K562 (cell line): ENCODE data around the gene RCC2. TPM values are rescaled to one million over a fixed set of nuclear protein-coding genes. Genes with fewer than 3 reads are reported as not detected.

Source experiments
- FOXJ2 ChIP-seq: fragments of 200-800 bp; sonication (Bioruptor generic); IDR thresholded peaks from 2 replicates; pipeline ENCODE4 v1.6.1; 2016; ENCODE audit warnings: missing genetic modification characterization, missing compliant biosample characterization
- ILK ChIP-seq: fragments of 450-650 bp; IDR thresholded peaks from 2 replicates; pipeline ENCODE4 v1.6.1; 2016; ENCODE audit warnings: missing genetic modification characterization, low read depth, mild to moderate bottlenecking, missing compliant biosample characterization, moderate library complexity, borderline replicate concordance
- JUN ChIP-seq, 2 experiments: sonication (generic) in 1 of 2; formaldehyde crosslinking in 1 of 2; IDR thresholded peaks; 2 replicates each; pipeline versions ENCODE4 v1.6.1 to v1.8.0; 2012 to 2022; ENCODE audit warnings: borderline replicate concordance in 2 of 2, mild to moderate bottlenecking in 2 of 2, improper control_type of control experiment in 1 of 2, low read depth in 1 of 2, low read length in 1 of 2, missing genetic modification reagents in 1 of 2
- MITF ChIP-seq: IDR thresholded peaks from 2 replicates; pipeline ENCODE4 v1.6.1; 2014; ENCODE audit warnings: antibody characterized with exemption
- MYC ChIP-seq, 2 experiments: fragments of 250-450 bp in 1 of 2; sonication (Bioruptor Pico) in 1 of 2; IDR thresholded peaks; 2 replicates each; pipeline versions ENCODE4 v1.5.1 to v1.6.1; 2012 to 2021; ENCODE audit warnings: low read depth in 2 of 2, borderline replicate concordance in 1 of 2, improper control_type of control experiment in 1 of 2, low read length in 1 of 2, mild to moderate bottlenecking in 1 of 2, moderate library complexity in 1 of 2
- NFE2 ChIP-seq: IDR thresholded peaks from 2 replicates; pipeline ENCODE4 v1.6.1; 2014; ENCODE audit warnings: antibody characterized with exemption, low read depth
- POLR3A ChIP-seq: IDR thresholded peaks from 2 replicates; pipeline ENCODE4 v1.6.1; 2011; ENCODE audit warnings: borderline replicate concordance, mild to moderate bottlenecking, moderate library complexity; ENCODE audit not compliant: insufficient read length, insufficient read depth; ENCODE audit errors: extremely low read depth
- RNF2 ChIP-seq: sonication (generic); IDR thresholded peaks from 2 replicates; pipeline ENCODE4 v1.6.1; 2016
- SMARCA5 ChIP-seq: fragments of 450-650 bp; IDR thresholded peaks from 2 replicates; pipeline ENCODE4 v1.6.1; 2016
- SMC3 ChIP-seq: conservative IDR thresholded peaks from 2 replicates; pipeline ENCODE4 v1.6.1; 2011; ENCODE audit warnings: low read depth, low read length, improper control_type of control experiment; ENCODE audit not compliant: insufficient read depth
- SRSF9 ChIP-seq: fragments of 200-400 bp; formaldehyde crosslinking; IDR thresholded peaks from 2 replicates; pipeline ENCODE4 v1.6.1; 2017; ENCODE audit warnings: low read depth, low read length, borderline replicate concordance
- TARDBP ChIP-seq: fragments of 450-650 bp; IDR thresholded peaks from 2 replicates; pipeline ENCODE4 v1.6.1; 2016
- XRCC3 ChIP-seq: fragments of 450-650 bp; IDR thresholded peaks from 2 replicates; pipeline ENCODE4 v1.6.1; 2017; ENCODE audit warnings: mild to moderate bottlenecking, moderate library complexity
- ZNF384 ChIP-seq: IDR thresholded peaks from 2 replicates; pipeline ENCODE4 v1.6.1; 2012; ENCODE audit warnings: low read depth, low read length, improper control_type of control experiment
- ZNF551 ChIP-seq: fragments of 250-450 bp; sonication (Bioruptor Pico); IDR thresholded peaks from 2 replicates; pipeline ENCODE4 v1.5.0; 2021; ENCODE audit warnings: mild to moderate bottlenecking, moderate library complexity
- ZSCAN29 ChIP-seq: fragments of 450-650 bp; IDR thresholded peaks from 2 replicates; pipeline ENCODE4 v1.6.1; 2017
- polyA plus RNA-seq, 8 experiments: library from polyadenylated mRNA; depleted of rRNA in 4 of 8; stranded (reverse) in 5 of 8; unstranded in 3 of 8; fragments of >200 nt; fragmentation: Nextera tagmentation in 2 of 8; fragmentation: Illumina TruSeq in 1 of 8; extraction: Ambion mirVana in 2 of 8; extraction: Trizol in 1 of 8; gene quantifications; 2 replicates each; pipeline versions ENCODE4 v1.2.1 to v1.2.3, GENCODE V29; 2011 to 2014; ENCODE audit warnings: inconsistent platforms in 1 of 8, missing spikeins in 1 of 8
- total RNA-seq, 7 experiments: library from RNA; depleted of rRNA in 6 of 7; stranded (reverse); fragments of >200 nt in 6 of 7; fragmentation: Illumina TruSeq in 2 of 7; extraction: Trizol in 2 of 7; gene quantifications; 2 replicates each; pipeline versions ENCODE4 v1.2.1 to v1.2.3, GENCODE V29; 2011 to 2021; ENCODE audit warnings: low replicate concordance in 1 of 7
- TF ChIP-seq, protein P1 (sequence below): fragments of 250-450 bp; sonication (Bioruptor Pico); IDR thresholded peaks from 2 replicates; pipeline ENCODE4 v1.8.0; 2022; ENCODE audit warnings: moderate library complexity, mild to moderate bottlenecking, inconsistent platforms
- TF ChIP-seq, protein P2 (sequence below): fragments of 250-450 bp; sonication (Bioruptor Pico); IDR thresholded peaks from 2 replicates; pipeline ENCODE4 v1.4.0; 2020; ENCODE audit warnings: mild to moderate bottlenecking
- TF ChIP-seq, protein P3 (sequence below): fragments of 250-450 bp; sonication (Bioruptor Pico); IDR thresholded peaks from 2 replicates; pipeline ENCODE4 v1.5.0; 2020; ENCODE audit warnings: mild to moderate bottlenecking
- TF ChIP-seq, protein P4 (sequence below): IDR thresholded peaks from 2 replicates; pipeline ENCODE4 v1.6.1; 2016; ENCODE audit warnings: missing genetic modification characterization, missing compliant biosample characterization

RCC2 gene
- total and polyA plus RNA-seq, 9 of the 15 experiments (the other 6 are each of a cell fraction or from before 2014, with no cell fraction given): 31.8 to 292 (median 116) TPM

DNA sequence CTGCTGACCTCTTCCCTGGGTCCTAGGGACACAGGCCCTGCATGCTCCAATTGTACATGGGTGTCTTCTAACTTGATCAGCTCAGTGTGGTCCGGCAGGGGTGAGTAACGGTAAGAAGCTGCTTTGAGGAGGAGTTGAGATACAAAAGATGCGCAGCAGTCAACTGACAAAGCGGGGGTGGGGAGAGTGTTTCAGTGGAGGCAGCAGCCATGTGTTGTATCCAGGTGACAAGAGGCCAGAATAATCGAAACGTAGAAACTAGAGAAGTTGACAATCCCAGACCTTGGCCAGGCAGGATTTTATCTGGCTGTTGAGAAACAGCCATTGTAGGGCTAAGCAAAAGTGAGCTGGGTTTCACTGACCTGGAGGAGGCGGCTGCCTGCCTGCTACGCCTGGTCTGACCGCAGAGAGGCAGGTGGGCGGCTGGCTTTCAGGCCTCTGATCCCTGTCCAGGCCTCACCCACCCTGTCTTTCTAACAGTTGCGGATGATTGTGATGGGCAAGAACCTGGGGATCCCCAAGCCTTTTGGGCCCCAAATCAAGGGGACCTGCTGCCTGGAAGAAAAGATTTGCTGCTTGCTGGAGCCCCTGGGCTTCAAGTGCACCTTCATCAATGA lies 38.6 kb downstream of the RCC2 start (continued):
- TF ChIP-seq NFE2: no peak
- no peak for TF ChIP-seq ZSCAN29
- no peak for TF ChIP-seq SMARCA5
- no peak for TF ChIP-seq MYC (IDR thresholded peaks at IDR 0.05; ENCODE audit: low read depth, low read length)
- no peak for TF ChIP-seq MYC (CRISPR knock-in tag; IDR thresholded peaks at IDR 0.05; ENCODE audit: borderline replicate concordance, low read depth)
- no peak for TF ChIP-seq JUN (IDR thresholded peaks at IDR 0.05; ENCODE audit: borderline replicate concordance, low read depth, low read length)
- TF ChIP-seq JUN (CRISPR knock-in tag; IDR thresholded peaks at IDR 0.05; ENCODE audit: borderline replicate concordance): no peak
- TF ChIP-seq TARDBP: no peak
- no peak for TF ChIP-seq MITF
- TF ChIP-seq, protein P1, sequence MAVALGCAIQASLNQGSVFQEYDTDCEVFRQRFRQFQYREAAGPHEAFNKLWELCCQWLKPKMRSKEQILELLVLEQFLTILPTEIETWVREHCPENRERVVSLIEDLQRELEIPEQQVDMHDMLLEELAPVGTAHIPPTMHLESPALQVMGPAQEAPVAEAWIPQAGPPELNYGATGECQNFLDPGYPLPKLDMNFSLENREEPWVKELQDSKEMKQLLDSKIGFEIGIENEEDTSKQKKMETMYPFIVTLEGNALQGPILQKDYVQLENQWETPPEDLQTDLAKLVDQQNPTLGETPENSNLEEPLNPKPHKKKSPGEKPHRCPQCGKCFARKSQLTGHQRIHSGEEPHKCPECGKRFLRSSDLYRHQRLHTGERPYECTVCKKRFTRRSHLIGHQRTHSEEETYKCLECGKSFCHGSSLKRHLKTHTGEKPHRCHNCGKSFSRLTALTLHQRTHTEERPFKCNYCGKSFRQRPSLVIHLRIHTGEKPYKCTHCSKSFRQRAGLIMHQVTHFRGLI: no peak
- TF ChIP-seq XRCC3: no peak
- TF ChIP-seq FOXJ2 (tag): no peak
- no peak for TF ChIP-seq ZNF551 (CRISPR knock-in tag)
- TF ChIP-seq ZNF384: no peak
- TF ChIP-seq, protein P2, sequence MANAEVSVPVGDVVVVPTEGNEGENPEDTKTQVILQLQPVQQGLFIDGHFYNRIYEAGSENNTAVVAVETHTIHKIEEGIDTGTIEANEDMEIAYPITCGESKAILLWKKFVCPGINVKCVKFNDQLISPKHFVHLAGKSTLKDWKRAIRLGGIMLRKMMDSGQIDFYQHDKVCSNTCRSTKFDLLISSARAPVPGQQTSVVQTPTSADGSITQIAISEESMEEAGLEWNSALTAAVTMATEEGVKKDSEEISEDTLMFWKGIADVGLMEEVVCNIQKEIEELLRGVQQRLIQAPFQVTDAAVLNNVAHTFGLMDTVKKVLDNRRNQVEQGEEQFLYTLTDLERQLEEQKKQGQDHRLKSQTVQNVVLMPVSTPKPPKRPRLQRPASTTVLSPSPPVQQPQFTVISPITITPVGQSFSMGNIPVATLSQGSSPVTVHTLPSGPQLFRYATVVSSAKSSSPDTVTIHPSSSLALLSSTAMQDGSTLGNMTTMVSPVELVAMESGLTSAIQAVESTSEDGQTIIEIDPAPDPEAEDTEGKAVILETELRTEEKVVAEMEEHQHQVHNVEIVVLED (CRISPR knock-in tag): no peak
- TF ChIP-seq, protein P3, sequence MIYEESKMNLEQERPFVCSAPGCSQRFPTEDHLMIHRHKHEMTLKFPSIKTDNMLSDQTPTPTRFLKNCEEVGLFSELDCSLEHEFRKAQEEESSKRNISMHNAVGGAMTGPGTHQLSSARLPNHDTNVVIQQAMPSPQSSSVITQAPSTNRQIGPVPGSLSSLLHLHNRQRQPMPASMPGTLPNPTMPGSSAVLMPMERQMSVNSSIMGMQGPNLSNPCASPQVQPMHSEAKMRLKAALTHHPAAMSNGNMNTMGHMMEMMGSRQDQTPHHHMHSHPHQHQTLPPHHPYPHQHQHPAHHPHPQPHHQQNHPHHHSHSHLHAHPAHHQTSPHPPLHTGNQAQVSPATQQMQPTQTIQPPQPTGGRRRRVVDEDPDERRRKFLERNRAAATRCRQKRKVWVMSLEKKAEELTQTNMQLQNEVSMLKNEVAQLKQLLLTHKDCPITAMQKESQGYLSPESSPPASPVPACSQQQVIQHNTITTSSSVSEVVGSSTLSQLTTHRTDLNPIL (CRISPR knock-in tag): no peak
- no peak for TF ChIP-seq SMC3
- TF ChIP-seq ILK (tag): no peak
- TF ChIP-seq POLR3A: no peak
- no peak for TF ChIP-seq SRSF9
- TF ChIP-seq RNF2: no peak
- TF ChIP-seq, protein P4, sequence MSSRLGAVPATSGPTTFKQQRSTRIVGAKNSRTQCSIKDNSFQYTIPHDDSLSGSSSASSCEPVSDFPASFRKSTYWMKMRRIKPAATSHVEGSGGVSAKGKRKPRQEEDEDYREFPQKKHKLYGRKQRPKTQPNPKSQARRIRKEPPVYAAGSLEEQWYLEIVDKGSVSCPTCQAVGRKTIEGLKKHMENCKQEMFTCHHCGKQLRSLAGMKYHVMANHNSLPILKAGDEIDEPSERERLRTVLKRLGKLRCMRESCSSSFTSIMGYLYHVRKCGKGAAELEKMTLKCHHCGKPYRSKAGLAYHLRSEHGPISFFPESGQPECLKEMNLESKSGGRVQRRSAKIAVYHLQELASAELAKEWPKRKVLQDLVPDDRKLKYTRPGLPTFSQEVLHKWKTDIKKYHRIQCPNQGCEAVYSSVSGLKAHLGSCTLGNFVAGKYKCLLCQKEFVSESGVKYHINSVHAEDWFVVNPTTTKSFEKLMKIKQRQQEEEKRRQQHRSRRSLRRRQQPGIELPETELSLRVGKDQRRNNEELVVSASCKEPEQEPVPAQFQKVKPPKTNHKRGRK (tag): no peak
